DMS114 treated with DMSO at 0.1 percent for 48 hours (cell line): ENCODE measurements around the gene OPTN.

Source experiments
- DNase-seq: peaks from one replicate; lab custom pipeline; 2025; ENCODE audit not compliant: unreplicated experiment; lab: John Stamatoyannopoulos, UW

The OPTN gene

DNA sequence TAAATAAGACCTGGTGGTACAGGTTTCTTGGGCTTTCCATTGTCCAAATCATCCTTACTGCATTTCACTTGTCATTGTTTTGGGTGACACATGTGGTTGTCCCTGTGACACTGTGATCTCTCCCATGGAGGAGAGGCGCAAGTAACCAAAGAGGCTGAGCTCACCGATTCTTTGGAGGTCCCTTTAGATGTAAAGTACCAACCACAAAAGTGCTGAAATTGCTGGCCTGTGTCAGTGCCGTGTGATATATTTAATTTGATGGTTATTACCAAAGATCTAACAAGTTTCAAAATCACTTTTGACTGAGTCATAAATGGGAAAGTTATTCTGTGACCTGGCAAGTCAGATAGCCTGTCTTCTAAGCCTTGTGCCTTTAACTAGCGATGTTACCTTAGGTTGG is 80.8 kb downstream of the OPTN start:
- DNase-seq, result no peak

DNA sequence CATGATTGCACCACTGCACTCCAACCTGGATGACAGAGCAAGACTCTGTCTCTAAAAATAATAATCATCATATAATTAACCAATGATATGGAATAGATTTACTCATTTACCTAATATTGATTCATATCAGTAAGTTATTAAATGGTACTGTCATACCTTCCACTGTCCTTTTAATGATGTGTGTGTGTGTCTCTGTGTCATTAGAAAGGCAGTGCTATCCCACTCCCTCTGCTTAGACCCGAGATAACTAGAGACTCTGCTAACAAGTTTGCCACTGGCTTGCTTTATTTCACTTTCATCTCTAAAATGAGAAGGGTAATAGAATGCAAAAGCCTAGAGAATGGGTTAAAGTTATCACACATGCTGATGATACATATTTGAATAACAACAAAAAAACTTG is 82.5 kb downstream of the OPTN start:
- DNase-seq, result no peak

DNA sequence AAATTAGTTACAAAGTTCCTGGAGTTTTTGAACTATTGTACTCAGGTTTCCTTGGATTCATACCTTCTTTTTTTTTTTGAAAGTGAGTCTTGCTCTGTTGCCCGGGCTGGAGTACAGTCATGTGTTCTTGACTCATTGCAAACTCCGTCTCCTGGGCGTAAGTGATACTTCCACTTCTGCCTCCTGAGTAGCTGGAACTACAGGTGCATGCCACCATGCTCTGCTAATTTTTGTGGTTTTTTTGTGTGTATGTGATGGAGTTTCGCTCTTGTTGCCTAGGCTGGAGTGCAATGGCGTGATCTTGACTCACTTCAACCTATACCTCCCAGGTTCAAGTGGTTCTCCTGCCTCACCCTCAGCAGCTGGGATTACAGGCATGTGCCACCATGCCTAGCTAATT is 83.7 kb downstream of the OPTN start:
- DNase-seq, result no peak

DNA sequence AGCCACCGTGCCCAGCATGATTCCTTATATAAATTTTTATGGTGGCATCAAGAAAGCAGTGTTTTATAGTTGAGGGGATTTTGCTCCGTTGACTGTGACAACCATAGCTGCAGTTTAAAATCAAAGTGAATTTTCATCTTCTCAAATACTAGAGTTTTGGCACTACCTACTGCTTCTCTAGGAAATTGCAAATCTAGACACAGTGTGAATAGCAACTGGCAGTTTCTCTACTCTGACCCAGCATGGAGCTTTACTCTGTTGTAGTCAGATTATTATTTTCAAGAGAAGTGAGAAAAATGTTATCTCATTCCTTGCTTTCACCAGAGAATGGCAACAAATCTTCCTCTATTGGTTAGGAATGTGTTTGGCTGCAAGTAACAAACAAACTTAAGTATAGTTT is 84.3 kb downstream of the OPTN start:
- no peak for DNase-seq

DNA sequence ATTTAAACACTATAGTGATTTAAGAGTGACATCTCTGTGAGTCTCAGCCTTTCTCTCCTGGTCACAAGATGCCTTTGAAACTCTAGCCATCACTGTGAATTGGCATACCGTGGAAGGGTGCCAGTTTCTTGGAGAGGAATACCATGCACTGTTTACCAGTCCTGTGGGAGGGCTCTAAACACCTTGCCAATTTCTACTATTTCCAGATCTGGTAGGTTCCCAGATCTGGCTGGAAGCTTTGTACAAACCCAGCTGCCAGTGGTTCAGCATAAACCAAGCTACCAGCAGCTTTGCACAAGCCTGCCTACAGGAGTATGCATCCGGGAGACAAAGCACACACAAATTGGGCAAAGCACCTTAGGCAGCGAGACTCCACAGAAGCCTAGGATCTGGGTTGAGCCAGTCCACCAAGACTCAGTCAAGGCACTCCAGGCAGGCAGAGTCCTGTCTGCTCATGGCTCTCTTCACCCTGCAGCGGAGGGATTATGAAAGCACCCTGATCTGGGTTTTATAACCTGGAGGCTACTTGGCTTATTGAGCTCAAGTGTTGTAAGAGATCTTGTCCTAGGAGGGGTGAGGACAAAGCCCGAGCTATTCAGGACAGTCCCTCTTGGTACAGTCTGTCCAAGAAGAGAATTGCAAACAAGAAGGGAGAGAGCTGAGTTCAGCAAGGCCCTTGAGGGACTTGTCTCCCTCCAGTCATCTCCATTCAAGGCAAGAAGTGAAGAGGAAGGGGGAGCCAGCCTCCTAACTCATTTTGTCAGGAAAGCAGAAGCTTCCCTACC is 85.0 kb downstream of the OPTN start:
- no peak for DNase-seq

DNA sequence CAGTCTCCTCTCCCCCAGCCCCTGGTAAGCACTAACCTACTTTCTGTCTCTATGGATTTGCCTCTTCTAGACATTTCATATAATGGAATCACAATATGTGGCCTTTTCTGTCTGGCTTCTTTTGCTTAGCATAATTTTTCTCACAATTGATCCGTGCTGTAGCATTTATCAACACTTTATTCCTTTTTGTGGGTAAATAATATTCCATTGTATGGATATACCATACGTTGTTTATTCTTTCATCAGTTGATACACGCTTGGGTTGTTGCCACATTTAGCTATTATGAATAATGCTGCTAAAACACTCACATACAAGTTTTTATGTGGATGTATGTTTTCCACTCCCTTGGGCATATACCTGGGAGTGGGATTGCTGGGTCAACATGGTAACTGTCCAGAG is 87.2 kb downstream of the OPTN start:
- DNase-seq, result no peak
